ENCODE data around the gene CCDC13. TPM values are rescaled to one million over a fixed set of nuclear protein-coding genes. Genes with fewer than 3 reads are reported as not detected.

Gene CCDC13
- total and polyA plus RNA-seq, 2 experiments from 2014 or later: 0.27 to 0.45 TPM

GRCh38 chr3:42762046-42762724 lies 10.9 kb downstream of the CCDC13 start:
- peaks cover 7% of the 10 kb centered on the region for H3K4me1 ChIP-seq (ENCODE audit: insufficient read depth)
- no peaks in the 10 kb centered on the region for H3K79me2 ChIP-seq (replicated peaks; ENCODE audit: insufficient read depth)
- no peak overlapping the region for H3K4me3 Mint-ChIP-seq
- H3K27me3 Mint-ChIP-seq (ENCODE audit: insufficient read depth, low read depth, poor library complexity): peaks cover 9% of the 10 kb centered on the region
- H3K27ac Mint-ChIP-seq: no peak overlapping the region
- ATAC-seq (no peak), DNase-seq (ENCODE audit: low spot score) (no peak)
- no peaks in the 10 kb centered on the region for H3K36me3 Mint-ChIP-seq (ENCODE audit: low read depth)
- H3K4me1 Mint-ChIP-seq: peaks cover 13% of the 10 kb centered on the region
- no peak overlapping the region for H2AFZ ChIP-seq
- H3K4me2 ChIP-seq: no peak overlapping the region
- no peaks in the 10 kb centered on the region for H3K9me2 ChIP-seq (ENCODE audit: insufficient read depth)
- no peaks in the 10 kb centered on the region for H4K20me1 ChIP-seq (replicated peaks; ENCODE audit: insufficient read depth)
- H3K27ac ChIP-seq (ENCODE audit: low read depth): no peak overlapping the region
- H3K9me3 Mint-ChIP-seq: peaks cover 7% of the 10 kb centered on the region; the same call in 1 of the 3 replicates
- H3K36me3 ChIP-seq (ENCODE audit: insufficient read depth): no peaks in the 10 kb centered on the region
- no peaks in the 10 kb centered on the region for H3F3A ChIP-seq (replicated peaks; ENCODE audit: low read depth)
- H3K4me3 ChIP-seq: no peak overlapping the region
- no peak for TF ChIP-seq POLR2AphosphoS5 (IDR thresholded peaks at IDR 0.05; ENCODE audit: low read depth)
- no peak for TF ChIP-seq REST (IDR thresholded peaks at IDR 0.05; ENCODE audit: unreplicated experiment)
- TF ChIP-seq CTCF (conservative IDR thresholded peaks at IDR 0.05; ENCODE audit: low read depth in 2 of 2): no peak
- no peak for TF ChIP-seq NANOG (IDR thresholded peaks at IDR 0.05; ENCODE audit: borderline replicate concordance)
- TF ChIP-seq EZH2phosphoT487 (IDR thresholded peaks at IDR 0.05; ENCODE audit: unreplicated experiment): no peak
- no peak for TF ChIP-seq ZNF331 (CRISPR knock-in tag; IDR thresholded peaks at IDR 0.05; ENCODE audit: low read depth)
- TF ChIP-seq ZNF462 (CRISPR knock-in tag; IDR thresholded peaks at IDR 0.05): no peak
- TF ChIP-seq EZH2 (IDR thresholded peaks at IDR 0.05; ENCODE audit: low read depth, unreplicated experiment): no peak
- no peak for TF ChIP-seq CREB1 (CRISPR knock-in tag; IDR thresholded peaks at IDR 0.05; ENCODE audit: low read depth)
- TF ChIP-seq ETS1 (IDR thresholded peaks at IDR 0.05): no peak
- no peak for TF ChIP-seq JUNB (IDR thresholded peaks at IDR 0.05; ENCODE audit: unreplicated experiment)
- no peaks in the 10 kb centered on the region for H3K27me3 ChIP-seq (ENCODE audit: insufficient read depth)
